NCI-H1436 treated with DMSO at 0.1 percent for 48 hours (cell line): ENCODE measurements around the gene TBC1D5.
"Not testable (repeated sequence)": the region's sequence is repeated elsewhere in the genome, so short reads cannot be mapped to it uniquely, and the experiment has no call there.

Source experiments
- DNase-seq: peaks from one replicate; lab custom pipeline; 2025; lab: John Stamatoyannopoulos, UW

TBC1D5 gene

DNA sequence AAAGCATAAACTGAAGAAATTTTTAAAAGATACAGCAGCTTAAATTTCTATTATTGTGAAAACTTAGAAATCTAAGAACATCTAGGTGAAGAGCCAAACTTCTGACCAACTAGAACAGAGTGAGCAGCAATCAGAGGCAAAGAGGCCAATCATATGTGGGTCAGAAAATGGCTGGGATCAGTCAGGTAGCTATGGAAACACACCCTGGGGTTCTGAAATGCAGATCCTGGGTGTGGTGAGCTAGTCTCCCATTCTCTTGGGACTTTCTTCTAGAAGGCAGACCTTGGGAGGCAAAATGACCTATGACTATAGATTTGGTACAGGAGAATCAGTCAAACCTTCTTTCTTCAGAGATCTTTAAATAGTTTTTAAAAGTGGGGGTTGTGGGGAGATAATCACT, 385.8 kb downstream of the TBC1D5 start:
- DNase-seq, result no peak

DNA sequence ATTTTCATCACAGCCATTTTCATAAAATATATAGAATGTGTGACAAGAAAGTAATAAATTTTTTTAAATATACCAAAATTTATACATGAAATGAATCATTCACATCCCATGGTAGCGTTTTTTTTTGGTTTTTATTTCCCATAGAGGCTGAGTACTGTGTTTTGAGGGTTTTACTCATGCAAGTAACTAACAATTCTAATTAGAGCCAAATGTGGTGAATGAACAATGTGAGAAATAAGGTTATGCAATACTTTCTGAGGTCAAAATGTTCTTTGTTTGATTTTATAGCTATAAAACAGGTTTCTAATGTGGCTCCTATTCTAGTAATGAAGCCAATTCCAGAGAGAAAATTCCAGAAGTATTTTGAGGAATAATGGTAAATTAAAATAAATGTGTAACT, 386.8 kb downstream of the TBC1D5 start:
- no peak for DNase-seq

- DNase-seq, result no peak
Measured at GRCh38 chr3:17354341-17354740, 388.1 kb downstream of the TBC1D5 start.

DNA sequence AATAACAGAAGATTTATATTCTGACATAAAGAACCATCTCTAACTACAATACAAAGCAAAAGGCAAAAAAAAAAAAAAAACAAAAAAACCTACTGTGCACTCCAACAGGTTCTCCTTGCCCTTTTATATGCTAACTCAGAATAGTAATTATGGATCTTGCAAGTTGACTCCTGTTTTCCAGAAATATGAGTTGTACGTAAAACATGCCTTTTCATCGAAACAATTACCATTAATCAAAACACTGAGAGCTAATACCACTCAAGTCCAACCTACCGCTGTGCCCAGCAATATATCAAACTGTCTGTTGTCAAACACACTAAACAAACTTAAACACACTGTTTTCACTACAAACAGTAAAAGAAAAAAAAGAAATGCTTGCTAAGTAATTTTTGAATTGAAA, 389.8 kb downstream of the TBC1D5 start:
- no peak for DNase-seq

DNA sequence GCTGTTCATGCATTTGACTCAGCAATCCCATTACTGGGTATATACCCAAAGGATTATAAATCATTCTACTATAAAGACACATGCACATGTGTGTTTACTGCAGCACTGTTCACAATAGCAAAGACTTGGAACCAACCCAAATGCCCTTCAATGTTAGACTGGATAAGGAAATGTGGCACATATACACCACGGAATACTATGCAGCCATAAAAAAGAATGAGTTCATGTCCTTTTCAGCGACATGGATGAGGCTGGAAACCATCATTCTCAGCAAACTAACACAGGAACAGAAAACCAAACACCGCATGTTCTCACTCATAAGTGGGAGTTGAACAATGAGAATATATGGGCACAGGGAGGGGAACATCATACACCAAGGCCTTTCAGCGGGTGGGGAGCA, 391.2 kb downstream of the TBC1D5 start:
- DNase-seq, result not testable (repeated sequence)

- DNase-seq, result no peak
Measured at GRCh38 chr3:17349093-17349492, 393.3 kb downstream of the TBC1D5 start.

- no peak for DNase-seq
Measured at GRCh38 chr3:17342119-17342518, 400.3 kb downstream of the TBC1D5 start.

DNA sequence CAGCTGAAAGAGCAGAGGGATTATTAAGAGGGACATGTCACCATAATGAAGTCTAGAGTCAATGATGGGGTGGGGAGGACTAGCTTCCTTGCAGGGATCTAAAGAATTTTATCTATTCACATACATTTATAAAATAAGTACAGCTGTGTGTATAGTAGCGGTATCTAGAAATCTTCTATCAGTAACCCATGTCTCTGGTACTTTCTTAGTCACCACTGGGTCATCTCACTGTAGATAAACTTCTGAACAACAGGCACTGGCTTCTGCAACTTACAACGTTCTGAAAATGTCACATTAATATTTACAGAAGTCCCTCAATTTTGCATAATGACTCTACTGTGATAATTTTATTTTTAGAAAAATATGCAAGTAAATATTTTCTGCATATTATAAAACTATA, 401.7 kb downstream of the TBC1D5 start:
- DNase-seq, result no peak

- no peak for DNase-seq
Measured at GRCh38 chr3:17340261-17340660, 402.2 kb downstream of the TBC1D5 start.

GRCh38 chr3:17339132-17339575, 403.3 kb downstream of the TBC1D5 start:
- no peak for DNase-seq

DNA sequence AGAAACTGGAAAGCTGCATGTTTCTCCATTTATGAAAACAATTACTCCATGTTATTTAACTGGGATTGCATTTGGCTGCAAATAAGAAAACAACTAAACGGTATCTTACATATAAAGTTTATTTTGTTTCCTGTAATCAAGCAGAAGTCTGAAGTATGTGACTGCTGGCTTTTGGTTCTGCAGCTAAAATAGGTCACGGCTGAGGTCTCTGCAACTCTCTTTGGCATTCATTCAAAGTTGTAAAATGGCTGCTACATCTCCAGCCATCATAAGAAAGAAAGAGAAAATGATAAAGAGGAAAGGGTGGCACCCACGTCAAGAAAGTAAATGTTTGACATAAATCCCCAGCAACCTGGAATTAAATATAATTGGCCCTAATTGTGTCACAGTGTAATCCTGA, 406.1 kb downstream of the TBC1D5 start:
- DNase-seq, result no peak

DNA sequence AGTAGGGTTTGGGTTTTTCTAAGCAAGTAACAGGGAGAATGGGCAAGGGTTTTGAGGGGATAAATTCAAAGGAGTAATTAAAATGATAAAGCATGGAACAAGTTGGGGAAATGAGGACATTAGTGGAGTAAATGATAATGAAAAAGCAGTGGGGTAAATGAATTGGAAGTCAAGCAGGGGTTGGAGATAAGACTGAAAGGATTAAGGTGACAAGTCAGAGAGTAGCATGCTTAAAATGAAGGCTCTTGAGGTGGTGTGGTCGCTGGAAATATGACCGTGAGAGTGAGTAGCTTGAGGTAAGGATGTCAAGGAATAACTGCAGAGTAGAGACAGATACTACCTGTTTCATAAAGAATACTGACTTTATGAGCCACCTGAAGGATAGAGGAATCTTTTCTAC, 408.5 kb downstream of the TBC1D5 start:
- DNase-seq, result no peak

DNA sequence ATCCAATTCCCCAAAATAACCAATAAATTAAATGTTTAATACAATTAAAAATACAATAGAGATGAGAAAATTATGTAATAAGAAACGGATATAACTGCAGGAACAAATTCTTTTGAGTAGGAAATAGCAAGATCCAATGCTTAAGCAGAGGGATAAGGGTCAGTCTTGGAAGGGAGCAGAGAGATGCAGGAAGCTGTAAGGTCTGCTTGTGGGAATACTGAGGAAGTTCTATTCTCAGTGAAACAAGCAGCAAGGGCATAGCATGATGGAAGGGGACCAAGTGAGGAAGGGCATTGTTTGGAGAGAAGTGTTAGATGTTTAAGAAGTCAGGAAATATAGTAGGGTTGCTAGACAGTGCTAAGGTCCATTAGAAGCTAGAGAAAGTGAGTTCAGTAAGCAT, 409.0 kb downstream of the TBC1D5 start:
- no peak for DNase-seq

GRCh38 chr3:17330660-17331059, 411.8 kb downstream of the TBC1D5 start:
- DNase-seq, result no peak

DNA sequence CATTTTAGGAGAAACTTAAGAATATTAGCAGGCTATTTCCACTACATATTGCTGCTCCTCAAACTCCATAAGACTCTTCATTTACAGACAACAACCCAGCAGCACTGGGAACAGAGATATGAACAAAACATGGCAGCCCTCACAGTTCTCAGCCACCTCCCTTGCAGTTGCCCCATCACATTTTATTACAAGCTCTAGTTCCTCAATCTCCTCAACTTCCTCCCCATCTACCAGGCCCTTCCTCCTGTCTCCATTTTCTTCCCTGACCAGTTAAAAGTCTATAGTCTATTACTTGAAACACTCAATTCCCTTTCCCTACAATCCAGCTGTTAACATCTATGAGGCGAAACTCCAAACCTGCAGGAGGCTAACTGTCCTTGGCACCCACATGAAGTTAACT, 412.5 kb downstream of the TBC1D5 start:
- DNase-seq, result no peak

DNA sequence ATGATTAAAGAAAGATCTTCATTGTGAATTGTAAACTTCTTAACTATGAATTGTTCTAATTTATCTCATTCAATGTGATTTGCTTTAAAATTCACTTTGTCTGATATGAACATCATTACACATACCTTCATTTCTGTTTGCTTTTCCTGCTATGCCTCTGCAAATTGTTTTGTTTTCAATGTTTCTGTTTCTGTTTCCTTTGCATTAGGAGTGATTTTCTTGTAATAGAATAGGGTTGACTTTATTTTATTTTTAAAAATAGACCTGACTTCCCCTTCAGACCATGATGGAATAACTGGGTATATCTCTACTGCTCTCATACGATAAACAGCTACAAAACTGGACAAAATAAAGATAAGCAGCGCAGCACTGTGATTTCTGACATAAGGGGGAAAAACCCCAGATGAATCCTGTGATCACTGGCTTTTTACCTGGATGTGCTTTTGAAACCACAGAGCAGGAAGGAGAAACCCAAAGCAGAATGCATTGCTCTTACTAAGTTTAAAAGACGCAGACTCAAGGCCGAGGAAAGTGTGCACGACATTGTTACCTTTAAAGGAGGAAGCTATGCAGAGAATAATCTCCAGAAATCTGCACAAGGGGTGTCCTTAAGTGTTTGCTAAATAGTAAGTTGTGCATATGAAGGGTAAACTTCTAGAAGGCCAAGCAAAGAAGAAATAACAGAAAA, 420.2 kb downstream of the TBC1D5 start:
- DNase-seq, result no peak

DNA sequence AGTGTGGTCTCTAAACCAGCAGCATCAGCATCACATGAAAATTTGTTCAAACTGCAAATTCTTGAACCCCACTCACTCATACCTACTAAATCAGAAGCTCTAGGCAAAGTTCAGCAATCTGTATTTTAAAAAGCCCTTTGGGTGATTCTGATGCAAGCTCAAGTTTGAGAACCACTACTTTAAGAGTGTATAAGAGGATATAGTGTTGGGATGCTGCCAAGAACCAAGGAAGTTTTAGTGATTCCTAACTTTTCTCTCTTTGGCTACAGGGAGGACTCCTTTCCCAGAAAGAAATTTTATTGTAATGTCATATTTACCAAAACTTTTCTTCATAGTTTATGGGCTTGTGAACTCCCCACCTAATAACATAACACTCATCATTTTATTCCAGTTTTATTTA, 422.2 kb downstream of the TBC1D5 start:
- no peak for DNase-seq

GRCh38 chr3:17315897-17316296, 426.5 kb downstream of the TBC1D5 start:
- no peak for DNase-seq

DNA sequence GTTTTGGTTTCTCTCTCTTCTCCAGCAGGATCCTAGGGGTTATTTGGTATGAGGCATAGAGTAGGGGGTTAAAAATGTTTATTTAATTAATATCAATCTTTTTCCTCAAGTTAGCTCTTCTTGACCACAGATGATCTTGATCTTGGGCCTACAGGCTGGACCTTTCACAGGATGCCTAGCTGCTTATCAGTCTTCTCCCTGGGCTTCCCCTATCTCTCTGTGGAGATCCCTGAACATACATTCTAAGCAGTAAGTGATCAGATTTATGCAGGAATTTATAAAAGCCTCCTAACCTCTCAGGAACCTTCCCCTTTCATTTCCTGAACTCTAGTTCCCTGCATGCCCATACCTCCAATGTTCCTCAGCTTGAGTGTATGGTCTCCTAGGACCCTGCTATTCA, 428.3 kb downstream of the TBC1D5 start:
- DNase-seq, result no peak

GRCh38 chr3:17313746-17314145, 428.7 kb downstream of the TBC1D5 start:
- DNase-seq, result no peak

- DNase-seq, result no peak
Measured at GRCh38 chr3:17310983-17311382, 431.4 kb downstream of the TBC1D5 start.

DNA sequence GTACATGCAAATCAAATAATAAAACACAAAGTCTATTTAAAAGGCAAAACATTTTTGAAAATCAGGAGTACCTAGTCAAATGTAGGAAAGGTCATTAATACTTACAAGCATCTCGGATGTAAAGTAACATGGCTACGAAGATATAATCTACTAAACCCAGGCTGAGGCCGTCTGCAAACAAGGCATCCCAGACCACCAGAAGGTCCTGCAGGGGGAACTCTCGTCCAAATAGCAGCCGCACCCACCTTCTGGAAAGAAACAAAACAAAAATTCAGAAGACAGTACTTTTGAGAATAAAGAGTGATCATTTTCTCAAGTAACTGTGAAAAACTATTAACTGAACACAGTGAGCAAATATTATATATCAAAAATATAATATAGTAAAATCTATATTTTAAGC, 434.5 kb downstream of the TBC1D5 start:
- no peak for DNase-seq

DNA sequence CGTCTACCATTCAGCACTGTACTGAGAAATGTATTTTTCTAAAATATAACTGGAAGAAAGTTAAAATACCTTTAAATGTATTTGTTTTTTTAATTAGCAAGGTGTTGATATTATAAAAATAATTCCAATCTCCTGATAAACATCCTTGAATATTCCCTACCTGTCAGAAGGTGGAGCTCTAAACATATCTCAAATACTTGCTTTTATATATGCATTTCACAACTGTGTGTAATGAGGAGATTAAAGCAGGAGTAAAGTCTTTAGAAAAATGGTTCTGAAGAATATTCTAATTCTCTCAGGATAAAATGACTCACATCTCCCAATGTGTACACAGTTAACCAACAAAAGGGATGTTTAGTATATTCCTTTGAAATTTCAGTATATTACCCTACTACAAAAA, 434.9 kb downstream of the TBC1D5 start:
- no peak for DNase-seq

- no peak for DNase-seq
Measured at GRCh38 chr3:17304969-17305368, 437.5 kb downstream of the TBC1D5 start.

- no peak for DNase-seq
Measured at GRCh38 chr3:17302774-17303173, 439.7 kb downstream of the TBC1D5 start.
